GM18868 (cell line): Measurements from ENCODE around the gene CTSZ.
A peak's percentile ranks its signal among the peaks of the same experiment; 100 is the strongest.
"Not testable (repeated sequence)": the region's sequence is repeated elsewhere in the genome, so short reads cannot be mapped to it uniquely, and the experiment has no call there.

Experiments
- ATAC-seq: cut with Tn5 transposase; IDR thresholded peaks from one replicate; pipeline ENCODE4 v1.9.1; 2021; ENCODE audit warnings: mild to moderate bottlenecking, moderate library complexity; ENCODE audit not compliant: unreplicated experiment

CTSZ gene

DNA sequence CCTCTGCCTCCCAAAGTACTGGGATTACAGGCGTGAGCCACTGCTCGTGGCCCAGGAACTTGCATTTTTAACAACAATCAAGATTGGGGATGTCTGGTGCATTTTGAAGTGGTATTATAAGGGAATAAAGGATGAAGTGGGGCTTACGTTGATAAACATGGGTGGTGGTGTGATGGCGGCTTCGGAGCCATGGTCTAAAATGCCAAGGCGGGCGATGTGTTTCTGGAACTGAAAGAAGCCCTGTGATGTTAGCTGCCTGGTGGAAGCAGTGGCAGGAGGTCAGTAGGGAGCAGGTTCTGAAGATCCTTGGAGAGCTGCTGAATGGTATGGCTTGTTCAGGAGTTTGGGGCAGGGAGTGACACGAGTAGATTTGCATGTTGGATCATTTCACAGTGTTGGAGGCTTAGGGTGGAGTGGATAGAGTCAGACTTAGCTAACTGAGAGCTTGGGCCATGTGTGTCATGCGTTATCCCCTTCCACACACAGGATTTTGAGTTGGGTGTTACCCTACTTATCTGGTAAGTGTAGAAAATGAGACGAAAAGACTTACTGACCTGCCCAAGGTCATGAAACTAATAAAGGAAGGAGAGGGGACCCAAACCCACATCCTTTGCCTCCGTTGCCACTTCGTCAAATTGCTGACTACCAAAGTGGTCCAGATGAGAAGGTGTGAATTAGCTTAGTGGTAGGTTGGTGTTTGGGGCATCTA lies 24.5 kb downstream of the CTSZ start:
- no peak for ATAC-seq

GRCh38 chr20:58981628-58982364 lies 25.3 kb downstream of the CTSZ start:
- ATAC-seq: no peak

DNA sequence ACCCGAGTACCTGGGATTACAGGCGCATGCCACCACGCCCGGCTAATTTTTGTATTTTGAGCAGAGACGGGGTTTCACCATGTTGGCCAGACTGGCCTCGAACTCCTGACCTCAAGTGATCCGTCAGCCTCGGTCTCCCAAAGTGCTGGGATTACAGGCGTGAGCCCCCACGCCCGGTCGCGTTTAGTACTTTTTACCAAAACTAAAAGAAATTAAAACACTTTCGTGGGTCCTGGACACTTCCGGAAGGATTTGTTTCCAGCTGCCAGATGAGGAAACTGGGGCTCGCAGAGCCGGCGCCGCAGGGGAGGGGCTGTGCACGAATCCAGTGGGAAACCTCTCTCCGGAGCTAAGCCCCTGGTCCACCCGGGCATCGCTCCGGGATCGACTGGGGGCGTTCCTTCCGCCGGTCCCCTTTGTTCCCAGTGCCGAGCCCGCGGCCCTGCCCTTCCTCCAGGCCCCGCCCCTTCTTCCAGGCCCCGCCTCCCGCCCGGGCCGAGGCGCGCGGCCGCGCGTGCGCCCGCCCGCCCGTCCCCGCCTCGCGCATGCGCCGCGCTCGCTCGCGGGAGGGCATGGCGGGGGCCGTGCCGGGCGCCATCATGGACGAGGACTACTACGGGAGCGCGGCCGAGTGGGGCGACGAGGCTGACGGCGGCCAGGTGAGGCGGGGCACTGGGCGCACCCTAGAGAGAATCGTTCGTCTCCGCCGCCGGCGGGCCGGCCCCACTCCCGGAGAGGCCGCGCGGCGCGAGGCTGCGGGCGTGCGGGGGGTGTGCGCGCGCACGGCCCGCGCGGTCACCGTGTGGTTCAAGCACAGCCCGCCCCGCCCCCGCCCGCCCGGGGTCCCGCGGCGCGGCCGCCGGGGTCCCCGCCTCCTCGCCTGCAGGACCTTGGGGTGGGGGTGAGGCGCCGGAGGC lies 26.1 kb downstream of the CTSZ start, which contains the start of gene NELFCD:
TSS of gene NELFCD (plus strand) at position 546 of the 917 bp plus-strand sequence. CDS start at position 600, 54 bp downstream.
- peak; percentile 67 for ATAC-seq

GRCh38 chr20:58978351-58979190 lies 28.5 kb downstream of the CTSZ start:
- no peak for ATAC-seq

- ATAC-seq: peak; percentile 44
Measured at GRCh38 chr20:58976061-58976730, 30.9 kb downstream of the CTSZ start.

GRCh38 chr20:58975353-58975752 lies 31.7 kb downstream of the CTSZ start:
- no peak for ATAC-seq

GRCh38 chr20:58973866-58974265 lies 33.2 kb downstream of the CTSZ start:
- ATAC-seq: no peak

- no peak for ATAC-seq
Measured at GRCh38 chr20:58973179-58973578, 33.9 kb downstream of the CTSZ start.

- no peak for ATAC-seq
Measured at GRCh38 chr20:58971429-58971828, 35.6 kb downstream of the CTSZ start.

GRCh38 chr20:58970146-58970545 lies 36.9 kb downstream of the CTSZ start:
- ATAC-seq: no peak

GRCh38 chr20:58969439-58969838 lies 37.6 kb downstream of the CTSZ start:
- ATAC-seq: no peak

DNA sequence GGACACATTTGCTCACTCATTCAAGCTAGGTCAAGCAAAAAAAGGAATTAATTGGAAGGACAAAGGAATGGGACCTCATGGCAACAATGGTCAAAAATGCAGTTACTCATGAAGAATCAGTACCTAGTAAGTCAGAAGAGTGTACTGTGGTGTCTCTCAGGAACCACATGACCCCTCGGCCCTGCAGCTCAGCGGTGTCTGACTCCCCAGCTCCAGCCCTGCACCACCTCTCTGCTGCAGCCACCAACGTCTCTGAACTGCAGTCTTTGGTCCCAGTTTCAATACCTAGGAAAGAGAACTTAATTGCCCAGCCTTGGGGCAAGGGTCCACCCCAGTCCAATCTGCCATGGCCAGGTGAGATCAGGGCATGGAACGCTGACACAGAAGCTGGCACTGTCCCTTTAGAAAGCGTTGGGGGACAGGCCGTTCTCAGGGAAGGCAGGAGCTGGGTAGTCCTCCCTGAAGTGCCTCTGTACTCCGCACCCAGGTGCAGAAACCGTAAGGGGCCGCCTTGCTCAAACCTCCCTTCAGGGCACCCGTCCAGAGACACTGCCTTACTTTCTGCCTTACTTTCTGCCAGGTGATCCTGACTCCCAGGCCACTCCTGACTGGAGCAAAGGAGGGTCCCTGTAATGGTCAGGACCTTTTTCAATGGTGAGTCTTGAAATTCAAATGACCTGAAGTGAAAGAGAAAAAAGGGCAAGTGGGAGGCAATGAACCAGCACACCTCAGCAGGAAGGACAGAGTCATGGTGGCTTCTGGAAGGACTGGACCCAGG lies 39.2 kb downstream of the CTSZ start:
- no peak for ATAC-seq

DNA sequence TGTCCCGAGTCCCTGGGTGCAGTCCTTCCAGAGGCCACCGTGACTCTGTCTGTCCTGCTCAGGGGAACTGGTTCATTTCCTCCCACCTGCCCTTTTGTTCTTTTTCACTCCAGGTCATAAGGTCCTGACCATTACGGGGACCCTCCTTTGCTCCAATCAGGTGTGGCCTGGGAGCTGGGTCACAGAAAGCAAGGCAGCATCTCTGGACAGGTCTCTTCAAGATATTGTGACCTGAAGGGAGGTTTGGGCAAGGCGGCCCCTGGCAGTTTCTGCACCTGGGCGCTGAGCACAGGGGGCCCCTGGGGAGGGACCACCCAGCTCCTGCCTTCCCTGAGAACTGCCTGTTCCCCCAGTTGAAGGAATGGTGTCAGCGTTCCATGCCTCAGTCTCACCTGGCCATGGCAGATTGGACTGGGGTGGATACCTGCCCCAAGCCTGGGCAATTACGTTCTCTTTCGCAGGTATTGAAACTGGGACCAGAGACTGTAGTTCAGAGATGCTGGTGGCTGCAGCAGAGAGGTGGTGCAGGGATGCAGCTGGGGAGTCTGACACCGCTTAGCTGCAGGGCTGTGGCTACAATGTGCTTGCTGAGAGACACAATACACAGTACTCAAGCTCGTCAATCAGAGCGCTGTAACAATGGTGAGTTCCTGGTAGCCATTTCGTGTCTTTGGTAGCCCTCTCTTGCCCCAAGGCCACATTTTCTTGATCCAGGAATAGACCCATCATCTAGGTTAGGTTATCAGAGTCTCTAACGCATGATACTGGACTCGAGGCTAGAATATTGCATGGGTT lies 41.6 kb downstream of the CTSZ start:
- ATAC-seq: no peak

- not testable (repeated sequence) for ATAC-seq
Measured at GRCh38 chr20:58963922-58964321, 43.1 kb downstream of the CTSZ start.

- no peak for ATAC-seq
Measured at GRCh38 chr20:58963060-58963584, 43.9 kb downstream of the CTSZ start.

- ATAC-seq: no peak
Measured at GRCh38 chr20:58959652-58960051, 47.4 kb downstream of the CTSZ start.

DNA sequence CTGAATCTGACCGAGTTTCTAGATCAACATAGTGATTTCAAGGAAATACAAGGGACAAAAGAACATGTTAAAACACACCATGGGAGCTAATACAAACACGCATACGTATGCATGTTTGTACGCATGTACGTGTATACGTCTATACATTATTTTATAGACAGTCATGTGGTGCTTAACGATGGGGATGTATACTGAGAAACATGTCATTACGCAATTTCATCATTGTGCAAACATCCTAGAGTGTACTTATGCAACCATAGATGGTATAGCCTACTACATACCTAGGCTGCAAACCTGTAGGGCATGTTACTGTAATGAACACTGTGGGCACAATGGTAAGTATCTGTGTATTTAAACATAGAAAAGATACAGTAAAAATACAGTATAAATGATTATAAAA lies 51.0 kb downstream of the CTSZ start:
- no peak for ATAC-seq

DNA sequence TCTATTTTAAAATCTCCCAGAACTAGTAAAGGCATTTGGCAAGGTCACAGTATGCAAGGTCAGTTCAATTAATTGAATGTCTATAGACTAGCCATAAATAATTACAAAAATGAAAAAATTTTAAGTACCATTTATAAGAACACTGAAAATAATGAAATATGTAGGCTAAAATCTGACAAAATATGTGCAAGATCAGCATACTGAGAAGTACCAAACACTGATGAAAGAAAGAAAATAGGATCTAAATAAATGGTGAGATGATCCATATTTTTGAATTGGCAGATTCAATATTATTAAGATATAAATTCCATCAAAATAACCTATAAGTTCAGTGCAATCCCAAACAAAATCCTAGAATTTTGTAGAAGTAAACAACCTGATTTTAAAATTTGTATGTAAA lies 54.0 kb downstream of the CTSZ start:
- no peak for ATAC-seq
